ENCODE data around the gene OR6P1. TPM values are rescaled to one million over a fixed set of nuclear protein-coding genes. Genes with fewer than 3 reads are reported as not detected.

OR6P1 gene
- total and polyA plus RNA-seq, 2 of the 8 experiments (the other 6 are each of a cell fraction or from before 2014, with no cell fraction given): not detected

GRCh38 chr1:158577561-158577960 is 7.2 kb upstream of the OR6P1 start (continued):
- no peak for TF ChIP-seq SP4 (IDR thresholded peaks at IDR 0.05; ENCODE audit: low read length)

GRCh38 chr1:158572226-158572625 is 1.8 kb upstream of the OR6P1 start:
- Histone ChIP-seq H3K14ac (ENCODE audit: insufficient read length) (no peak overlapping the region), H2BK20ac (ENCODE audit: low read length) (no peak overlapping the region), H3K4me2 (ENCODE audit: insufficient read depth in 1 of 2, low read depth in 2 of 2, low read length in 2 of 2) (no peak overlapping the region), H4K8ac (ENCODE audit: extremely low read depth, insufficient read depth, low read length) (no peak overlapping the region), H3K79me1 (ENCODE audit: low read depth, low read length) (no peaks in the 10 kb centered on the region), H4K20me1 (replicated peaks in 1 of 2; ENCODE audit: control insufficient read depth in 1 of 2, insufficient read depth in 2 of 2, low read length in 2 of 2) (no peaks in the 10 kb centered on the region), H3K9me3 (ENCODE audit: insufficient read depth in 2 of 2, low read depth in 1 of 2, low read length in 1 of 2) (no peaks in the 10 kb centered on the region), H3K56ac (replicated peaks; ENCODE audit: insufficient read length, low read depth, low read length) (no peak overlapping the region), H2AK5ac (ENCODE audit: low read depth, low read length) (no peak overlapping the region), H3K79me2 (ENCODE audit: control insufficient read depth in 1 of 2, insufficient read depth in 2 of 2, low read length in 2 of 2) (no peaks in the 10 kb centered on the region), H2BK120ac (replicated peaks; ENCODE audit: low read depth, low read length) (no peak overlapping the region), H3K4ac (replicated peaks; ENCODE audit: insufficient read length, low read depth, low read length) (no peak overlapping the region), H4K5ac (ENCODE audit: insufficient read length, low read depth, low read length) (no peak overlapping the region), H3K36me3 (ENCODE audit: control insufficient read depth in 2 of 4, insufficient read depth in 4 of 4, low read length in 3 of 4) (no peaks in the 10 kb centered on the region), H3K23ac (ENCODE audit: insufficient read length) (no peak overlapping the region), H3K4me3 (ENCODE audit: extremely low read depth in 1 of 4, insufficient read depth in 2 of 4, low read depth in 3 of 4, low read length in 4 of 4) (no peak overlapping the region), H3K27me3 (replicated peaks in 1 of 4; ENCODE audit: control insufficient read depth in 3 of 4, extremely low read depth in 1 of 4, insufficient read depth in 3 of 4, low read length in 3 of 4) (no peaks in the 10 kb centered on the region), H2AFZ (ENCODE audit: low read length) (no peak overlapping the region), H4K91ac (replicated peaks; ENCODE audit: insufficient read length, low read length) (no peak overlapping the region), H3K9ac (replicated peaks in 1 of 4; ENCODE audit: extremely low read depth in 1 of 4, low read depth in 3 of 4, low read length in 3 of 4) (no peak overlapping the region), H3K4me1 (replicated peaks in 1 of 4; ENCODE audit: control insufficient read depth in 3 of 4, insufficient read depth in 4 of 4, low read length in 3 of 4) (no peaks in the 10 kb centered on the region), H3K23me2 (ENCODE audit: low read depth, low read length) (no peaks in the 10 kb centered on the region), H2BK15ac (ENCODE audit: low read length) (no peak overlapping the region), H2BK12ac (ENCODE audit: low read depth, low read length) (no peak overlapping the region), H3K18ac (ENCODE audit: extremely low read depth, low read length) (no peak overlapping the region), H2BK5ac (ENCODE audit: low read depth, low read length) (no peak overlapping the region), H3K27ac (ENCODE audit: low read depth, low read length) (no peak overlapping the region)
- POLR2A ChIA-PET (ENCODE audit: partially characterized antibody): no interaction called here
- CTCF ChIA-PET (ENCODE audit: partially characterized antibody): no interaction called here
- 80% methylated on average over 1 of the region's 1 CpG; no CpG with 5 or more reads in 1 of the 2 experiments for WGBS, 2 experiments (ENCODE audit: extremely low coverage in 1 of 2, insufficient coverage in 1 of 2, insufficient read length in 1 of 2, insufficient replicate concordance in 2 of 2, low coverage in 1 of 2, low lambda C conversion rate in 2 of 2, missing lambda C conversion rate in 1 of 2)
- FAIRE-seq: no peak
- DNase-seq (ENCODE audit: low read depth in 1 of 2, low spot score in 2 of 2): no peak
- TF ChIP-seq POU5F1 (IDR thresholded peaks at IDR 0.05; ENCODE audit: low read depth, low read length): no peak
- no peak for TF ChIP-seq ZNF274 (IDR thresholded peaks at IDR 0.05; ENCODE audit: borderline replicate concordance, extremely low read depth, low read length)
- TF ChIP-seq SAP30 (IDR thresholded peaks at IDR 0.05; ENCODE audit: insufficient read depth, insufficient replicate concordance, low read length): no peak
- no peak for TF ChIP-seq TAF7 (optimal IDR thresholded peaks at IDR 0.05; ENCODE audit: borderline replicate concordance, low read depth, low read length)
- no peak for TF ChIP-seq KDM1A (IDR thresholded peaks at IDR 0.05; ENCODE audit: borderline replicate concordance, low read length)
- TF ChIP-seq BACH1 (IDR thresholded peaks at IDR 0.05; ENCODE audit: low read length): no peak
- TF ChIP-seq SP4 (IDR thresholded peaks at IDR 0.05; ENCODE audit: low read length): no peak
- TF ChIP-seq JUND (IDR thresholded peaks at IDR 0.05; ENCODE audit: low read length): no peak
- TF ChIP-seq RBBP5 (IDR thresholded peaks at IDR 0.05; ENCODE audit: borderline replicate concordance, low read depth, low read length): no peak
- TF ChIP-seq SUZ12 (IDR thresholded peaks at IDR 0.05; ENCODE audit: low read length): no peak
- TF ChIP-seq SP1 (IDR thresholded peaks at IDR 0.05; ENCODE audit: low read depth, low read length): no peak
- no peak for TF ChIP-seq SIN3A (conservative IDR thresholded peaks at IDR 0.05 in 1 of 2, IDR thresholded peaks at IDR 0.05 in 1 of 2; ENCODE audit: low read depth in 1 of 2, low read length in 2 of 2)
- TF ChIP-seq TEAD4 (IDR thresholded peaks at IDR 0.05; ENCODE audit: low read depth, low read length): no peak
